ENCODE data around the gene GALNT18. TPM values are rescaled to one million over a fixed set of nuclear protein-coding genes. Genes with fewer than 3 reads are reported as not detected.

The GALNT18 gene
- polyA plus RNA-seq, 1 experiment, result 4.1 TPM

DNA sequence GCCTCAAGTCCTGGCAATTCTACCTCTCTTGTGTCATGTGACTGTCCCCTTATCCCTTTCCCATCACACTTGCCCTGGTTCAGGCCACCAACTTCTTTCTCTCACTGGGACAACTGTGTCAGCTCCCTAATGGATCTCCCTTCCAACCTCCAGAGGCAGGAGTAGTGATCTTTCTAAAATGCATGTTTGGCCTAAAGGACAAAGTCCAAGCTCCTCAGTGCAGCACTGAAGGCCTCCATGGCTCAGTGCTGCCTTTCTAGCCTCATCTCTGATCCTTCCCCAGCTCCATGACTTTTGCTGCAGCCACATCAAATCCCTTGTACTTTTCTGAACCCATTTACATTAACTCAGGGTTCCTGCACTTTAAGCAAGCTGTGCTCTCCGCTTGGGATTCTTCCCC is 349.6 kb downstream of the GALNT18 start:
- POLR2A ChIA-PET, result no interaction called here
- Histone ChIP-seq H3K27me3 (ENCODE audit: control insufficient read depth, insufficient read depth, low read length) (no peaks in the 10 kb centered on the region), H3K36me3 (ENCODE audit: control insufficient read depth, insufficient read depth, low read length) (no peaks in the 10 kb centered on the region), H3K4me3 (ENCODE audit: low read depth, low read length) (no peak overlapping the region)
- CTCF ChIA-PET, result no interaction called here
- no peak for DNase-seq (ENCODE audit: low read depth)
- TF ChIP-seq, protein P1, sequence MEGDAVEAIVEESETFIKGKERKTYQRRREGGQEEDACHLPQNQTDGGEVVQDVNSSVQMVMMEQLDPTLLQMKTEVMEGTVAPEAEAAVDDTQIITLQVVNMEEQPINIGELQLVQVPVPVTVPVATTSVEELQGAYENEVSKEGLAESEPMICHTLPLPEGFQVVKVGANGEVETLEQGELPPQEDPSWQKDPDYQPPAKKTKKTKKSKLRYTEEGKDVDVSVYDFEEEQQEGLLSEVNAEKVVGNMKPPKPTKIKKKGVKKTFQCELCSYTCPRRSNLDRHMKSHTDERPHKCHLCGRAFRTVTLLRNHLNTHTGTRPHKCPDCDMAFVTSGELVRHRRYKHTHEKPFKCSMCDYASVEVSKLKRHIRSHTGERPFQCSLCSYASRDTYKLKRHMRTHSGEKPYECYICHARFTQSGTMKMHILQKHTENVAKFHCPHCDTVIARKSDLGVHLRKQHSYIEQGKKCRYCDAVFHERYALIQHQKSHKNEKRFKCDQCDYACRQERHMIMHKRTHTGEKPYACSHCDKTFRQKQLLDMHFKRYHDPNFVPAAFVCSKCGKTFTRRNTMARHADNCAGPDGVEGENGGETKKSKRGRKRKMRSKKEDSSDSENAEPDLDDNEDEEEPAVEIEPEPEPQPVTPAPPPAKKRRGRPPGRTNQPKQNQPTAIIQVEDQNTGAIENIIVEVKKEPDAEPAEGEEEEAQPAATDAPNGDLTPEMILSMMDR (IDR thresholded peaks at IDR 0.05; ENCODE audit: insufficient read depth, low read depth, low read length), result no peak

DNA sequence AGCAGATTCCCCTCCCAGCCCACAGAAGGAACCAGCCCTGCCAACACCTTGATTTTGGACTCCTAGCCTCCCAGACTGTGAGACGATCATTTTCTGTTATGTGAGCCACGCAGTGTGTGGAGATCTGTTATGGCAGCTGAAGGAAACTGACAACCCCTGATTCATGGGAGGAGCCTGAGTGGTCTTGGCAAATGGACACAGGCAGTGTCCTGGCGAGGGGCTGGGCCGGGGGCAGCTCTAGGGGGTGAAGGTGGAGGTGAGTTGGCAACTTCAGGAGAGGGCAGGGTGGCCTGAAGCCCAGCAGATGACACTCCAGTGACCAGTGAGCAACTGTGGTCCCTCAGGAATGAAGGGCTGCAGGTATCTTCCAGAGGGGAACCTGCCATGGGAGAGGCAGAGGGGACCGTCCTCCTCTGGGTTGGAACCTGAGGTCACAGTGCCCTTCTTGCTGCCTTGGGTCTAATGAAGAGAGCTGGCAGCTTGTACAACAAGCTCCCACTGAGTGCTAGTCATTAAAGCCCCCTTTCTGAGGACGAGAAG is 351.5 kb downstream of the GALNT18 start:
- DNase-seq (ENCODE audit: low read depth), result no peak
- Histone ChIP-seq H3K4me3 (ENCODE audit: low read depth, low read length) (no peak overlapping the region), H3K27me3 (ENCODE audit: control insufficient read depth, insufficient read depth, low read length) (no peaks in the 10 kb centered on the region), H3K36me3 (ENCODE audit: control insufficient read depth, insufficient read depth, low read length) (no peaks in the 10 kb centered on the region)
- CTCF ChIA-PET, result no interaction called here
- POLR2A ChIA-PET, result no interaction called here
- TF ChIP-seq, protein P1 (IDR thresholded peaks at IDR 0.05; ENCODE audit: insufficient read depth, low read depth, low read length), result no peak

DNA sequence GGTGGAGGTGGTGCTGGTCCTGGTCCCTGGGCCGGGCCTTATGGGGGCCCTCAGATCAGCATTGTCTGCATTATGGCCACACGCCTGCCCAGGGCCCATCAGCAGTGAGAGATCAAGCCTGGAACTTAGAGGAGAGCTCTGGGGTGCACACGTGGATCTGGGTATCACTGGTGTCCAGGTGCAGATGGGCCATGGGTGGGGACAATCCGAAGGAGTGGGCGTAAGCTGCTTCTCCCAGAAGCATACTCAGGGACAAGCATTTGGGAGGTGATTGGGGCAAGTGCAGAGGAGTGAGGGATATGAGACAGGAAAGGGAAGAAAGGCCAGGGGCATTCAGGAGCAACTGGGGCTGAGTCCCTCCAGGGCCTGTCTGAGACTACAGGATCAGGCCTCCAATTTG is 353.1 kb downstream of the GALNT18 start:
- ChIA-PET POLR2A (no interaction called here), CTCF (interaction anchor here (0.6 to 1.1 kb wide), 3 partner anchors 11 to 241 kb away, joined by 3 read pairs; no protein-coding TSS in a partner anchor)
- no peak for DNase-seq (ENCODE audit: low read depth)
- Histone ChIP-seq H3K27me3 (ENCODE audit: control insufficient read depth, insufficient read depth, low read length) (no peaks in the 10 kb centered on the region), H3K36me3 (ENCODE audit: control insufficient read depth, insufficient read depth, low read length) (no peaks in the 10 kb centered on the region), H3K4me3 (ENCODE audit: low read depth, low read length) (no peak overlapping the region)
- TF ChIP-seq, protein P1 (IDR thresholded peaks at IDR 0.05; ENCODE audit: insufficient read depth, low read depth, low read length), result no peak

DNA sequence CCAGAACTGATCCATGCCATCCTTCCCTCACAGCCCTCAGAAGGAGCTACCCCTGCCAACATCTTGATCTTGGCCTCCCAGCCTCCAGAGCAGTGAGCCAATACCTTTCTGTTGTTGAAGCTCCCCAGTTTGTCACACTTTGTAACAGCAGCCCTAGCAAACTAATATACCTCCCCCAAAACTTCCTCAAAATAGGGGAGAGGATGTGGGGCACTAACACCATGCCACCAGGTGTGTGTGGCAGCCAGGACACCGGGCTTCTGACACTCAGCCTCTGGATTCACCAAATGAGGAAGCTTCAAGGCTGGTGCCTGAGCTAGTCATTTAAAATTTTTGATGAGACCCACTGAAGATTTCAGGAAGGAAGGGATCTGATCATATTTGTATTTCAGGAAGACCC is 353.7 kb downstream of the GALNT18 start:
- H3K36me3 ChIP-seq (ENCODE audit: control insufficient read depth, insufficient read depth, low read length), result no peaks in the 10 kb centered on the region
- POLR2A ChIA-PET, result no interaction called here
- no peak overlapping the region for H3K4me3 ChIP-seq (ENCODE audit: low read depth, low read length)
- no peak for DNase-seq (ENCODE audit: low read depth)
- H3K27me3 ChIP-seq (ENCODE audit: control insufficient read depth, insufficient read depth, low read length), result no peaks in the 10 kb centered on the region
- TF ChIP-seq, protein P1 (IDR thresholded peaks at IDR 0.05; ENCODE audit: insufficient read depth, low read depth, low read length), result no peak
- CTCF ChIA-PET, result interaction anchor here (0.6 to 1.1 kb wide), 3 partner anchors 10 to 240 kb away, joined by 3 read pairs; no protein-coding TSS in a partner anchor

DNA sequence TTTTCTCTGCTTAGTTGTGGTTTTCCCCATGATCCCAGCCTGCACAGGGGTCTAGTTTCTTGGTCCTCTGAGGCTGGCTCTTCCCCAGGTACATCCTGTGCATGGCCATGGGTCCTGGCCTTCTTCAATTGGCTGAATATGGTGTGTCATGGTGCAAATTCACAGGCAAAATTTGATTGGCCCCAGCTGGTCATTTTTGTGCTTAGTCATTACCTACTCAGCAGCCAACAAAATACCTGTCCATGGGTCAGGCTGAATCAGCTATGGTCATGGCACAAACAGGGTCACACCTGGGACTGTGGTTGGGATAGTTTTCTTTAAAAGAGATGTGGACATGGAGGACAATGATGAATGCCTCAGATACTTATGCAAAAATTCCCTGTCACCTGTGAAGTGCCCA is 354.5 kb downstream of the GALNT18 start:
- no peak overlapping the region for H3K4me3 ChIP-seq (ENCODE audit: low read depth, low read length)
- POLR2A ChIA-PET, result no interaction called here
- DNase-seq (ENCODE audit: low read depth), result no peak
- TF ChIP-seq, protein P1 (IDR thresholded peaks at IDR 0.05; ENCODE audit: insufficient read depth, low read depth, low read length), result no peak
- H3K36me3 ChIP-seq (ENCODE audit: control insufficient read depth, insufficient read depth, low read length), result no peaks in the 10 kb centered on the region
- 0 out of 2 replicates have a peak, but pooled peaks cover under 1% of the 10 kb centered on the region for H3K27me3 ChIP-seq (ENCODE audit: control insufficient read depth, insufficient read depth, low read length)
- CTCF ChIA-PET, result interaction anchor here (0.6 to 1.4 kb wide), 3 partner anchors 239 to 417 kb away, joined by 3 read pairs; no protein-coding TSS in a partner anchor
